ENCODE data around the gene ZNF775. TPM values are rescaled to one million over a fixed set of nuclear protein-coding genes. Genes with fewer than 3 reads are reported as not detected.

The ZNF775 gene
- polyA plus RNA-seq, 1 donor (not counting 4 experiments of a cell fraction or from before 2014, with no cell fraction given) = 1.0 TPM

DNA sequence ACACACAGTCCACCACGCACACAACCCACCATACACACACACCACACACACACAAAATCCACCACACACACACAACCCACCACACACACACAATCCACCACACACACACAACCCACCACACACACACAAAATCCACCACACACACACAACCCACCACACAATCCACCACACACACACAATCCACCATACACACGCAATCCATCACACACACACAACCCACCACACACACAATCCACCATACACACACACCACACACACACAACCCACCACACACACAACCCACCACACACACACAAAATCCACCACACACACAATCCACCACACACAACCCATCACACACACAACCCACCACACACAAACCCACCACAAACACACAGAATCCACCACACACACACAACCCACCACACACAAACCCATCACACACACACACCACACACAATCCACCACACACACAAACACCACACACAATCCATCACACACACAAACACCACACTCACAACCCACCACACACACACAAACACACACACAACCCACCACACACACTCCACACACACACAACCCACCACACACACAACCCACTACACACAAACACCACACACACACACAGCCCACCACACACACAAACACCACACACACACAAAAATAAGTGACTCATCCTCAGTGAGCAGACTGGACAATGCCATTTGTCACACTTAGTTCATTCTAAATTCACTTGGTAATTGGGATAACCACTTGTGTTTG, 19.3 kb upstream of the ZNF775 start:
- no peaks in the 10 kb centered on the region for H4K20me1 ChIP-seq (ENCODE audit: control insufficient read depth, extremely low read depth, insufficient read depth, low read length)
- H3K36me3 ChIP-seq (ENCODE audit: control insufficient read depth in 2 of 2, extremely low read depth in 1 of 2, insufficient read depth in 2 of 2, low read length in 2 of 2) = no peaks in the 10 kb centered on the region
- H3K27me3 ChIP-seq (ENCODE audit: control insufficient read depth, extremely low read depth, insufficient read depth, low read length) = no peaks in the 10 kb centered on the region
- H3K27ac ChIP-seq (ENCODE audit: control insufficient read depth, insufficient read depth, low read length) = no peak overlapping the region
- H2AFZ ChIP-seq (ENCODE audit: control insufficient read depth, low read length) = no peak overlapping the region
- dilution Hi-C loops (cut with MboI; ENCODE audit: extremely low pct_ligation_motif_present, low sequenced_read_pairs) = no loop called here
- no peaks in the 10 kb centered on the region for H3K9me1 ChIP-seq (ENCODE audit: control insufficient read depth, extremely low read depth, insufficient read depth, low read length)
- FAIRE-seq (no peak), DNase-seq (ENCODE audit: low read depth, low spot score) (no peak)
- H3K79me2 ChIP-seq (ENCODE audit: control insufficient read depth, insufficient read depth, low read length) = no peaks in the 10 kb centered on the region
- no peak for TF ChIP-seq EZH2 (IDR thresholded peaks at IDR 0.05; ENCODE audit: low read length)
- TF ChIP-seq, protein P1, sequence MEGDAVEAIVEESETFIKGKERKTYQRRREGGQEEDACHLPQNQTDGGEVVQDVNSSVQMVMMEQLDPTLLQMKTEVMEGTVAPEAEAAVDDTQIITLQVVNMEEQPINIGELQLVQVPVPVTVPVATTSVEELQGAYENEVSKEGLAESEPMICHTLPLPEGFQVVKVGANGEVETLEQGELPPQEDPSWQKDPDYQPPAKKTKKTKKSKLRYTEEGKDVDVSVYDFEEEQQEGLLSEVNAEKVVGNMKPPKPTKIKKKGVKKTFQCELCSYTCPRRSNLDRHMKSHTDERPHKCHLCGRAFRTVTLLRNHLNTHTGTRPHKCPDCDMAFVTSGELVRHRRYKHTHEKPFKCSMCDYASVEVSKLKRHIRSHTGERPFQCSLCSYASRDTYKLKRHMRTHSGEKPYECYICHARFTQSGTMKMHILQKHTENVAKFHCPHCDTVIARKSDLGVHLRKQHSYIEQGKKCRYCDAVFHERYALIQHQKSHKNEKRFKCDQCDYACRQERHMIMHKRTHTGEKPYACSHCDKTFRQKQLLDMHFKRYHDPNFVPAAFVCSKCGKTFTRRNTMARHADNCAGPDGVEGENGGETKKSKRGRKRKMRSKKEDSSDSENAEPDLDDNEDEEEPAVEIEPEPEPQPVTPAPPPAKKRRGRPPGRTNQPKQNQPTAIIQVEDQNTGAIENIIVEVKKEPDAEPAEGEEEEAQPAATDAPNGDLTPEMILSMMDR (optimal IDR thresholded peaks at IDR 0.05 in 1 of 3, IDR thresholded peaks at IDR 0.05 in 1 of 3, conservative IDR thresholded peaks at IDR 0.05 in 1 of 3; ENCODE audit: extremely low read depth in 1 of 3, insufficient read depth in 2 of 3, low read length in 3 of 3) = no peak
- H3K4me2 ChIP-seq (ENCODE audit: control insufficient read depth, extremely low read depth, insufficient read depth, low read depth, low read length) = no peak overlapping the region
- no peak overlapping the region for H3K9ac ChIP-seq (ENCODE audit: control insufficient read depth, extremely low read depth, insufficient read depth, low read length)
- H3K4me1 ChIP-seq (ENCODE audit: control insufficient read depth, extremely low read depth, insufficient read depth, low read length) = no peaks in the 10 kb centered on the region
- no peak overlapping the region for H3K4me3 ChIP-seq (ENCODE audit: control insufficient read depth in 2 of 3, extremely low read depth in 1 of 3, insufficient read depth in 2 of 3, low read depth in 1 of 3, low read length in 3 of 3)
- no peaks in the 10 kb centered on the region for H3K9me3 ChIP-seq (ENCODE audit: control insufficient read depth, low read depth, low read length)

GRCh38 chr7:150360363-150361058, 18.6 kb upstream of the ZNF775 start:
- FAIRE-seq (no peak), DNase-seq (ENCODE audit: low read depth, low spot score) (no peak)
- no peaks in the 10 kb centered on the region for H3K9me3 ChIP-seq (ENCODE audit: control insufficient read depth, low read depth, low read length)
- H4K20me1 ChIP-seq (ENCODE audit: control insufficient read depth, extremely low read depth, insufficient read depth, low read length) = no peaks in the 10 kb centered on the region
- H3K9ac ChIP-seq (ENCODE audit: control insufficient read depth, extremely low read depth, insufficient read depth, low read length) = no peak overlapping the region
- H2AFZ ChIP-seq (ENCODE audit: control insufficient read depth, low read length) = no peak overlapping the region
- H3K4me3 ChIP-seq (ENCODE audit: control insufficient read depth in 2 of 3, extremely low read depth in 1 of 3, insufficient read depth in 2 of 3, low read depth in 1 of 3, low read length in 3 of 3) = no peak overlapping the region
- TF ChIP-seq EZH2 (IDR thresholded peaks at IDR 0.05; ENCODE audit: low read length) = no peak
- TF ChIP-seq, protein P1 (optimal IDR thresholded peaks at IDR 0.05 in 1 of 3, IDR thresholded peaks at IDR 0.05 in 1 of 3, conservative IDR thresholded peaks at IDR 0.05 in 1 of 3; ENCODE audit: extremely low read depth in 1 of 3, insufficient read depth in 2 of 3, low read length in 3 of 3) = no peak
- no peaks in the 10 kb centered on the region for H3K4me1 ChIP-seq (ENCODE audit: control insufficient read depth, extremely low read depth, insufficient read depth, low read length)
- H3K79me2 ChIP-seq (ENCODE audit: control insufficient read depth, insufficient read depth, low read length) = no peaks in the 10 kb centered on the region
- H3K27ac ChIP-seq (ENCODE audit: control insufficient read depth, insufficient read depth, low read length) = no peak overlapping the region
- H3K36me3 ChIP-seq (ENCODE audit: control insufficient read depth in 2 of 2, extremely low read depth in 1 of 2, insufficient read depth in 2 of 2, low read length in 2 of 2) = no peaks in the 10 kb centered on the region
- dilution Hi-C loops (cut with MboI; ENCODE audit: extremely low pct_ligation_motif_present, low sequenced_read_pairs) = no loop called here
- H3K4me2 ChIP-seq (ENCODE audit: control insufficient read depth, extremely low read depth, insufficient read depth, low read depth, low read length) = no peak overlapping the region
- H3K9me1 ChIP-seq (ENCODE audit: control insufficient read depth, extremely low read depth, insufficient read depth, low read length) = no peaks in the 10 kb centered on the region
- H3K27me3 ChIP-seq (ENCODE audit: control insufficient read depth, extremely low read depth, insufficient read depth, low read length) = no peaks in the 10 kb centered on the region

All from keratinocyte (primary cell).